Prostate gland (tissue), 2 donors: ENCODE data around the gene TRIM45. TPM values are rescaled to one million over a fixed set of nuclear protein-coding genes. Genes with fewer than 3 reads are reported as not detected.

Experiments used
- DNase-seq: peaks from one replicate; pipeline ENCODE4 v3.0.0-alpha.2; 2019; ENCODE audit warnings: low spot score
- H3K27ac ChIP-seq, 2 donors: fragments of 200-600 bp; sonication (generic); 2 replicates each; pipeline ENCODE4 v1.5.1; 2017 to 2019
- H3K27me3 ChIP-seq: fragments of 200-600 bp; sonication (generic); replicated peaks from 2 replicates; pipeline ENCODE4 v1.5.1; 2019; ENCODE audit not compliant: insufficient read depth
- H3K36me3 ChIP-seq, 2 donors: fragments of 200-600 bp; sonication (generic); 1 replicate in 1 of 2; 2 replicates in 1 of 2; pipeline versions ENCODE4 v1.5.1 to v1.8.1; 2017 to 2019
- H3K4me1 ChIP-seq: fragments of 200-600 bp; sonication (generic); replicated peaks from 2 replicates; pipeline ENCODE4 v1.5.1; 2019
- H3K4me3 ChIP-seq, 2 donors: fragments of 200-600 bp; sonication (generic); 2 replicates each; pipeline ENCODE4 v1.5.1; 2017 to 2019
- H3K9me3 ChIP-seq: fragments of 200-600 bp; sonication (generic); 2 replicates; pipeline ENCODE4 v1.5.1; 2017
- CTCF ChIP-seq, 4 experiments: fragments of 200-600 bp in 2 of 4; fragments of 450-650 bp in 2 of 4; sonication (generic) in 2 of 4; IDR thresholded peaks; 1 replicate in 3 of 4; 2 replicates in 1 of 4; pipeline ENCODE4 v1.5.1; 2016 to 2019; ENCODE audit warnings: antibody characterized with exemption in 4 of 4, mild to moderate bottlenecking in 2 of 4, moderate library complexity in 2 of 4
- POLR2A ChIP-seq: fragments of 450-650 bp; IDR thresholded peaks from one replicate; pipeline ENCODE4 v1.6.1; 2016; ENCODE audit warnings: antibody characterized with exemption, mild to moderate bottlenecking
- POLR2AphosphoS5 ChIP-seq: sonication (generic); formaldehyde crosslinking; IDR thresholded peaks from one replicate; pipeline ENCODE4 v1.6.1; 2017; ENCODE audit warnings: antibody characterized with exemption
- WGBS: methylation state at CpG from one replicate; pipeline ENCODE4 v1.1.5; 2018; 5-methylcytosine and 5-hydroxymethylcytosine counted together
- intact Hi-C: fragments of 100-400 bp; cut with DNase I; formaldehyde crosslinking; loops from one replicate; pipeline ENCODE4 v1.14.2; 2022
- total RNA-seq, 2 donors: library from RNA; depleted of rRNA; stranded (reverse); fragments of >200 nt; gene quantifications; one replicate each; pipeline ENCODE4 v1.1.0, GENCODE V29; 2016

TRIM45 gene
- total RNA-seq, 2 donors from 2014 or later, result 4.0 to 13.2 TPM

DNA sequence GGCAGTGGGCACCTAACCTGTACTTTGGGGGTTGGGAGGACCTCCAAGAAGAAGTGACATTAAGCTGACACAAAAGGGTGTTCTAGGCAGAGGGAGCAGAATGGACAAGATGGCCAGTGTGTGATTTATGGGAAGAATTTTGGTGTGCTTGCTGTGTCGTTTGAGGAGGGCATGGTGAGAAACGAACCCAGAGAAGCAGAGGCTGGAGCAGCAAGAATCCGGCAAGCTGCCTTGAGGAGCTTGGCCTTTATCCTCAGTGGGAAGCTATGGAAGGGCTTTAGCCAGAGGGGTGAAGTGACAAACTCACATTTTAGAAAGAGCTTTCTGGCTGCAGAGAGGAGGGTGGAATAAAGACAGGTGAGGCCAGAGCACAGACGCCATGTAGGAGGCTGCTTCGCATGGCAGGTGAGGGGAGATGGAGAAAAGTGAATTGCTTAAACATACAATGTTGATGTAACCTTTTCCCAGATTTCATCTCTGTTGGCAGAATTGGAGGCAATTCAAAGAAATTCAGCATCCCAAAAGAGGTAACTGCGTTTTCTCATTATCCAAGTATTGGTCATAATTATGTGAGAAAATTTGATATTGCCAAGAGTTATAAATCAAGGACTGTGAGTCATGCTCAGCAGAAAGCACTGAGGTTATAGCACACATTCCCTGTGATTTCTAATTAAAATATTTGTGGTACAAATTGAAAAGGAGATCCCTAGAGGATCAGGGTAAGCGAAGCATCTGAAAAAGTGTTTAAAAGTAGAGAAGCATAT, 26.5 kb downstream of the TRIM45 start:
- TF ChIP-seq POLR2A, result no peak
- TF ChIP-seq POLR2AphosphoS5, result no peak
- TF ChIP-seq CTCF (IDR thresholded peaks at IDR 0.05), result no peak
- Histone ChIP-seq H3K4me1 (no peaks in the 10 kb centered on the region), H3K4me3 (no peak overlapping the region), H3K9me3 (no peaks in the 10 kb centered on the region), H3K27me3 (no peaks in the 10 kb centered on the region), H3K27ac (peak overlapping the region in 1 of 2 donors; percentile 45), H3K36me3 (no peaks in the 10 kb centered on the region)
- intact Hi-C loops, result loop anchor here (10.0 kb wide), 1 partner anchor 270 kb away; the partner anchor contains the start of gene MAN1A2
- WGBS, result 55% methylated on average over 7 of the region's 7 CpGs
- DNase-seq, result no peak

DNA sequence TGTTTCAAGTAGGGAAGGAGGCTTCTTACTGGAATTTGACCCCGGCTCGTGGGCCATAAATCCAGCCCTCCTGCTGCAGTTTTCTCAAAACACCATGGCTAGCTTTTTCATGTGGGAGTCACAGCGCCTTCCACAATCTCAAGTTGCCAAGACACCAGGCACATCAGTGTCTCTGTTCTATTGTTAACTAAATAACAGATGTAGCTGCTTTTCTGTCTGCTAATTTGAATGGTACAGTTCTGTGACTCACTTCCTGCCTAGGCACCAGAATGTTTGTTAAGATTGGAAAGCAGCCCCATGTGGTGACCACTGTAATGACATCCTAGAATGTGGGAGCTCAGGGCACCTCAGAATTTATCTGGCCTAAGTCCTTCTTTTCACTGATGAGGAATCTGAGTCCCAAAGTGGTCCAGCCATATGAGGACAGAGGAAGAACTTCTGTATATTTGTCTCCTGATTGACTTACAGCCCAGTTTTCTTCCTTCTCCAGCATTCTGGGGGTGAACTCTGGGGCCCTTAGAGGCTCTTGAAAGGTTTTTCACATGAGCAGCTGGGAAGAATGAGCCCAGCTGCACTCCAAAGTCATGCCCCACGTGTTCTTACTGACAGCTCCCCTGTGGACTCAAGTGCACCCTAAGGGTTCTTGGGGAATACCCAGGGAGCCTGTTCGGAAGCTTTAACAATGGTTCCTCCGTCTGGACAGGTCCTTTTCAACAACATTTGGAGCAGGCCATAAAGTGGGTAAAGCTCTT, 27.5 kb downstream of the TRIM45 start:
- peak in 1 of 4 experiments; percentile 23 for TF ChIP-seq CTCF (IDR thresholded peaks at IDR 0.05)
- no peak for TF ChIP-seq POLR2A
- no peak for TF ChIP-seq POLR2AphosphoS5
- Histone ChIP-seq H3K9me3 (no peaks in the 10 kb centered on the region), H3K4me1 (no peaks in the 10 kb centered on the region), H3K36me3 (no peaks in the 10 kb centered on the region), H3K27ac (peak overlapping the region in 1 of 2 donors; percentile 45), H3K4me3 (no peak overlapping the region), H3K27me3 (no peaks in the 10 kb centered on the region)
- WGBS, result 64% methylated on average over 6 of the region's 6 CpGs
- no peak for DNase-seq
- intact Hi-C loops, result loop anchor here (10.0 kb wide), 1 partner anchor 271 kb away; the partner anchor contains the start of gene MAN1A2

- 60% methylated on average over 7 of the region's 7 CpGs for WGBS
- Histone ChIP-seq H3K4me3 (no peak overlapping the region), H3K36me3 (no peaks in the 10 kb centered on the region), H3K9me3 (no peaks in the 10 kb centered on the region), H3K27me3 (no peaks in the 10 kb centered on the region), H3K4me1 (no peaks in the 10 kb centered on the region), H3K27ac (peak overlapping the region; percentile 25 to 45)
- intact Hi-C loops, result loop anchor here (10.0 kb wide), 1 partner anchor 272 kb away; the partner anchor contains the start of gene MAN1A2
- TF ChIP-seq CTCF (IDR thresholded peaks at IDR 0.05), result no peak
- no peak for TF ChIP-seq POLR2AphosphoS5
- TF ChIP-seq POLR2A, result no peak
- no peak for DNase-seq
Measured at GRCh38 chr1:117093091-117093534, 28.4 kb downstream of the TRIM45 start.

DNA sequence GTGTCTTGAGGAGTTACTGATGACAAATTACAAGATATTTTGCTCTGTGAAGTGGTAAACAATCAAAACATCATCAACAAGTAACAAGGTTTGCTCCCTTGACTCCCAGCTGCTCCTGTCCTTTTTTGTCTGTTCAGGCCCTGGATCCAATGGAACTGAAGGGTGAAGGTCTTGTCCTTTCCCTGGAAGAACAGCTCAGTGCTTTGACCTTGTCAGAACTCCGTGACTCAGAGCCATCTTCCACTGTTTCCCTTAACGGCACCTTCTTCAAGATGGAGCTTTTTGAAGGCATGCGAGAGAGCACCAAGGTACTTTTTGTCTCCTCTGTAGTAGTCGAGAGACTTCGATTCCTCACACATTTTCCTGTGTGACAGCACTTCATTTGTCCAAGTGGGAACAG, 29.0 kb downstream of the TRIM45 start:
- no peaks in the 10 kb centered on the region for H3K9me3 ChIP-seq
- H3K36me3 ChIP-seq, result no peaks in the 10 kb centered on the region
- no peak overlapping the region for H3K4me3 ChIP-seq
- no peaks in the 10 kb centered on the region for H3K4me1 ChIP-seq
- WGBS, result 73% methylated on average over 5 of the region's 5 CpGs
- TF ChIP-seq POLR2A (no peak), CTCF (IDR thresholded peaks at IDR 0.05) (no peak), POLR2AphosphoS5 (no peak)
- intact Hi-C loops, result loop anchor here (10.0 kb wide), 1 partner anchor 272 kb away; the partner anchor contains the start of gene MAN1A2
- H3K27ac ChIP-seq, result peak overlapping the region; percentile 25 to 45
- no peaks in the 10 kb centered on the region for H3K27me3 ChIP-seq
- no peak for DNase-seq
